Ishikawa (cell line): ENCODE results near the gene LAPTM5.

Source experiments
- CEBPB ChIP-seq: IDR thresholded peaks from 2 replicates; pipeline ENCODE4 v1.6.1; 2012
- CREB1 ChIP-seq: IDR thresholded peaks from 2 replicates; pipeline ENCODE4 v1.6.1; 2012; ENCODE audit warnings: low read depth
- EGR1 ChIP-seq: IDR thresholded peaks from 2 replicates; pipeline ENCODE4 v1.6.1; 2012
- EP300 ChIP-seq: IDR thresholded peaks from 2 replicates; pipeline ENCODE4 v1.6.1; 2012; ENCODE audit warnings: borderline replicate concordance
- FOXM1 ChIP-seq: IDR thresholded peaks from 2 replicates; pipeline ENCODE4 v1.6.1; 2012; ENCODE audit warnings: low read depth, borderline replicate concordance
- MAX ChIP-seq: IDR thresholded peaks from 2 replicates; pipeline ENCODE4 v1.6.1; 2012
- NFIC ChIP-seq: IDR thresholded peaks from 2 replicates; pipeline ENCODE4 v1.6.1; 2012
- RAD21 ChIP-seq: IDR thresholded peaks from 2 replicates; pipeline ENCODE4 v1.6.1; 2012; ENCODE audit warnings: low read depth
- REST ChIP-seq: IDR thresholded peaks from 2 replicates; pipeline ENCODE4 v1.6.1; 2012; ENCODE audit warnings: low read depth, mild to moderate bottlenecking
- TAF1 ChIP-seq: IDR thresholded peaks from 2 replicates; pipeline ENCODE4 v1.6.1; 2012; ENCODE audit warnings: low read depth, mild to moderate bottlenecking
- TCF12 ChIP-seq: IDR thresholded peaks from 2 replicates; pipeline ENCODE4 v1.6.1; 2012; ENCODE audit warnings: low read depth
- TEAD4 ChIP-seq: IDR thresholded peaks from 2 replicates; pipeline ENCODE4 v1.6.1; 2012
- USF1 ChIP-seq: IDR thresholded peaks from 2 replicates; pipeline ENCODE4 v1.6.1; 2012
- YY1 ChIP-seq: IDR thresholded peaks from 2 replicates; pipeline ENCODE4 v1.6.1; 2012; ENCODE audit warnings: low read depth
- ZBTB7A ChIP-seq: IDR thresholded peaks from 2 replicates; pipeline ENCODE4 v1.6.1; 2012; ENCODE audit warnings: low read depth

LAPTM5 gene

GRCh38 chr1:30726773-30727684 is 30.5 kb downstream of the LAPTM5 start:
- TF ChIP-seq FOXM1 (no peak), USF1 (no peak), TAF1 (no peak), NFIC (no peak), EP300 (no peak), CREB1 (no peak), RAD21 (no peak), MAX (no peak), CEBPB (no peak), REST (no peak), YY1 (no peak), TCF12 (no peak), TEAD4 (no peak), ZBTB7A (no peak)

- TF ChIP-seq USF1 (no peak), CEBPB (no peak), CREB1 (no peak), EP300 (no peak), RAD21 (no peak), ZBTB7A (no peak), TCF12 (no peak), TEAD4 (no peak), EGR1 (no peak), NFIC (no peak), TAF1 (no peak), MAX (no peak), FOXM1 (no peak), REST (no peak), YY1 (no peak)
Measured at GRCh38 chr1:30726236-30726635, 31.3 kb downstream of the LAPTM5 start.

- no peak for TF ChIP-seq TAF1
Measured at GRCh38 chr1:30725450-30726095, 32.0 kb downstream of the LAPTM5 start.

GRCh38 chr1:30724655-30725421 is 32.7 kb downstream of the LAPTM5 start:
- TF ChIP-seq EGR1 (no peak), REST (no peak), YY1 (no peak), TCF12 (no peak), RAD21 (no peak), TAF1 (no peak), EP300 (no peak), USF1 (no peak), MAX (no peak), FOXM1 (no peak), CREB1 (no peak), NFIC (no peak)
